AML-193 (cell line): ENCODE results near the gene DDX10.
"Not testable (repeated sequence)": the region's sequence is repeated elsewhere in the genome, so short reads cannot be mapped to it uniquely, and the experiment has no call there.

Experiments used
- DNase-seq, 2 experiments: peaks; one replicate each; lab custom pipeline; 2025; lab: John Stamatoyannopoulos, UW

Gene DDX10

GRCh38 chr11:108774037-108774730, 109.3 kb downstream of the DDX10 start:
- DNase-seq = no peak

DNA sequence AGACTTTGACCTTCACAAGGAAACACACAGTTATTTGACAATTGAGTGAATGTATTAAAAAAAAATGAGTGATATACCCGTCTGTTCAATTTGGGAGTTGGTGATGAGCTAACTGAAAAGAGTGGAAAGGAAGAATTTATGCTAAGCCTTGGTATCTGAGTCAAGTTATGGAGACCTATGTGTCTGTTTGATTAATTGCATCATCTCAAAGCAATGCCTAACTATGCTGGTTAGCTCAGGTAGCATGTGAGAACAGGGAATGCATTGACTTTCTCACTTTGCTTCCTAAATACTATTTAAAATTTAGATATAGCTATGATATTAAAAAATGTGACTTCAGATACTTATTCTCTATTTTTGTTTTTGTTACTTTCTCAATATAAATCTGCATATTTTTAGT, 110.5 kb downstream of the DDX10 start:
- DNase-seq = no peak

DNA sequence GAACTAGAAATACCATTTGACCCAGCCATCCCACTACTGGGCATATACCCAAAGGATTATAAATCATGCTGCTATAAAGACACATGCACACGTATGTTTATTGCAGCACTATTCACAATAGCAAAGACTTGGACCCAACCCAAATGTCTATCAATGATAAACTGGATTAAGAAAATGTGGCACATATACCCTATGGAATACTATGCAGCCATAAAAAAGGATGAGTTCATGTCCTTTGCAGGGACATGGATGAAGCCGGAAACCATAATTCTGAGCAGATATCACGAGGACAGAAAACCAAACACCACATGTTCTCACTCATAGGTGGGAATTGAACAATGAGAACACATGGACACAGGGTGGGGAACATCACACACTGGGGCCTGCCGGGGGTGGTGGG, 114.3 kb downstream of the DDX10 start:
- not testable (repeated sequence) for DNase-seq

DNA sequence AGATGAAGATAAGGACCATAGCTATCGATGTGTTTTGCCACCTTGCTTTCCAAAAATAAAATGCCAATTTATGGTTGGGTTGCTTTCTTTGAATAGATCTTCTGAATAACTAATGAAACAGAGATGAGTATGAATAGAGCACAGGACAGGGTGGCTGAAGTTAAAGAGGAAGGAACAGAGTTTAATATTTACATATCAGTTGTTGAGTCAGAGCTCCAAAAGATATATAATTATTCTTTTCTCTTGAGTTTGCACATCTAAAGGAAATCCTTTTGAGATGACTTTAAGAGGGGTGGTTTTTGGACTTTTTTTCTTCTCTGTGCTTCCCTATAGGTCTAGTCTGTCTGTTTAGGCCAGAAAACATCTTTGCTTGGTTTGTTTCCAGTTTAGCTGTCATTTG, 115.2 kb downstream of the DDX10 start:
- DNase-seq = no peak

DNA sequence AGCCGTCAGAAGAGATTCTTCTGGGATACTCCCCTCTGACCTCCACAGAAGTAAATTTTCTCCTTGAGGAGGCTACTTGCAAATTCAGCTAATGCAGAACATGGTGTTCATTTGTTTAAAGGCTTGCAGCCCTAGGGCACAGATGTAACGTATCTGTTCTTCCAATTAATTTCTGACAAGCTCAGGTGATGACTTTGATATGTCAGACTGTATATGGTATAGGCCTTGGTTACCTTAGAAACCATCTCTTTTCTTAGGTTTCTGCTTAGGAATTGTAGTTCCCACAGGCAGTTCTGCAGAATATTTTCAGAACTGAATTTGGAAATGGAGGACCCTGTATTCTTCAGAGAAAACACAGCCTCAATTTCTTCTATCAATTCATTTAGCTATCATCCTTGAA, 117.1 kb downstream of the DDX10 start:
- DNase-seq = no peak

DNA sequence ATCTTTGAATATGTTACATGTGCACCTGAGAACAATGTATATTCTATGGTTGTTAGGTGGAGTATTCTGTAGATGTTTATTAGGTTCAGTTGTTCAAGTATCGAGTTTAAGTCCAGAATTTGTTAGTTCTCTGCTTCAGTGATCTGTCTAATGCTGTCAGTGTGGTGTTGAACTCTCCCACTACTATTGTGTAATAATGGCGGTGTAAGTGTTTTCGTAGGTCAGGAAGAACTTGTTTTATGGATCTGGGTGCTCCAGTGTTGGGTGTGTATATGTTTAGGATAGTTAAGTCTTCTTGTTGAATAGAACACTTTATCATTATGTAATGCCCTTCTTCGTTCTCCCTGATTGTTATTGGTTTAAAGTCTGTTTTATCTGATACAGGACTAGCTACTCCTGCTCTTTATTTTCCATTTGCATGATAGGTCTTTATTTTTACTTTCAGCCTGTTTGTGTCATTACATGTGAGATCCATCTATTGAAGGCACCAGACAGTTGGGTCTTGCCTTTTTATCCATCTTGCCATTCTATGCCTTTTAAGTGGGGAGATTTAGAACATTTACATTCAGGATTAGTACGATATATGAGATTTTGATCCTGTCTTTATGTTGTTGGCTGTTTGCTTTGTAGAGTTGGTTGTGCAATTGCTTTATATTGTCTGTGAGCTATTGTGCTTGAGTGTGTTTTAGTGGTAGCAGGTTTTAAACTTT, 121.6 kb downstream of the DDX10 start:
- DNase-seq = no peak

GRCh38 chr11:108787105-108787504, 122.2 kb downstream of the DDX10 start:
- no peak for DNase-seq

GRCh38 chr11:108788565-108789199, 123.8 kb downstream of the DDX10 start:
- peak; percentile 16 to 20 for DNase-seq

DNA sequence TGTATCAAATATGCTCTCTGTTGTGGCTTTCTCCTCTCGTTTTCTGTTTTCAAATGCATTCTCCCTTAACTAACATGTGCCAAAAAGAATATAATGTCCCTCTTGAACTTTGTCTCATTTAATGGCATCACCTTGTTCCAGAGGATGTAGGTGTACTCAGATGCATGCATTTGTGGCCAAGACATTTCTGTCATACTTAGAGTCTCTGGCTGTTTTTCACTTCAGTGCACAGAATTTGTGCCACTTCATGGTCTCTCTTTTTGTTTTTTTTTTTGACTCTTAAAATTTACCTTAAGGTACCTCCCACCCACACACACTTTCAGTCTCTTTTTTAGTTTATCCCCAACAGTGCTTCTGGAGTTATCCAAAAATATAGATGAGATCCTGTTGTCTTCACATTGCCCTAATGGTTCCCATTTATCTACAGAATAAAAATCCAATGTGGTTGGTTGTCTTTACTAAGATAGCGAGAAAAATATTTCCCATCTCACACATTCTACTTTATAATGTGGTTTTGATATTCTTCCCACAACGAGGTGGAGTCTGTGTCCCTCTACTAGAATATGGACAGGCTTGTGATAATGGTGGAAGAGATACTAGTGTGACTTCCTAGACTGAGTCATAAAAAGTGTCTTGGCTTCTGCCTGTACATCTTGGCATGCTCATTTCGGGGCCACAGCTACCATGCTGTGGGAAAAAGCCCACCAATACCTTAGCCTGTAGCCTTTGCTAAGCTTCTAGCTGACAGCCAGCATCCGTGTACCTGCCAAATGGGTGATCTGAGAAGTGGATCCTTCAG, 125.8 kb downstream of the DDX10 start:
- DNase-seq = no peak

GRCh38 chr11:108793138-108793537, 128.3 kb downstream of the DDX10 start:
- no peak for DNase-seq

- DNase-seq = no peak
Measured at GRCh38 chr11:108793611-108794010, 128.7 kb downstream of the DDX10 start.

DNA sequence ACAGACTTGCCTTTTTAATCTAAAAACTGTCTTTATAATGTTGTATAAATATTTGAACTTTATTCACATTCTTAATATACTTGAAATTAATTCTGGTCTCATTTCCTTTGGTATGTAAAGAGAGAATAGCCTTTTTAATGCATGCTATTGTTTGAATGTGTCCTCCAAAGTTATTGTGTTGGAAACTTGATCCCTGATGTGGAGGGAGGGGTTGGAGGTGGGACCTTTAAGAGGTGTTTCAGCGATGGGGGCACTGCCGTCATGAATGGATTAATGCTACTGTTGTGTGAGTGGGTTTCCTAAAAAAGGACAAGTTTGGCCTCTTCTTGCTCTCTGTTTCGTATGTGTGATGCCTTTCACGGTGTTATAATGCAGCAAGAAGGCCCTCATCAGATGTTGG, 131.7 kb downstream of the DDX10 start:
- DNase-seq = no peak

DNA sequence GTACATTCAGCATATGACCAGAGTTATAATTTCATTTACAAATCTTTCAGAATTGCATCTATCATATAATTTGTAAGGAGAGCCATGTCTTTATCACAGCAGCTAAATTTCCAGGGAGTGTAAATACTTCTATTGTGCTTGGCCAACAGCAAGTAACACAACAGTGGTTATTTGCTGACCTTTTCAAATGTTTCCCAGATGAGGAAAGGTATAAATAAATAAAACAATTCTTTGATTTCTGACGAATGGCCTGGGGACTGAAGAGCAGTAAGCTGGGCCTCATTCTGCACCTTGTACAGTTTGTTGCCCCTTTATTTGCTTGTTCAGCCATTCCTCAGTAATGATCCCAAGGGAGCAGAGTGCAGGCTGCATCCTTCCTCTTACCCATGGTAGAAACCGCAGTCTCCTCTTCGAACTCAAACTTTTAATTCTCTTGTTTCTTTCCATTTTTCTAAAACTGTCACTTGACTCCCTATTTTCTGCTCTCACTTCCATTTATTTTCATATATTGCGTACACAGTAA, 132.8 kb downstream of the DDX10 start:
- no peak for DNase-seq

GRCh38 chr11:108802492-108802891, 137.6 kb downstream of the DDX10 start:
- DNase-seq = no peak

DNA sequence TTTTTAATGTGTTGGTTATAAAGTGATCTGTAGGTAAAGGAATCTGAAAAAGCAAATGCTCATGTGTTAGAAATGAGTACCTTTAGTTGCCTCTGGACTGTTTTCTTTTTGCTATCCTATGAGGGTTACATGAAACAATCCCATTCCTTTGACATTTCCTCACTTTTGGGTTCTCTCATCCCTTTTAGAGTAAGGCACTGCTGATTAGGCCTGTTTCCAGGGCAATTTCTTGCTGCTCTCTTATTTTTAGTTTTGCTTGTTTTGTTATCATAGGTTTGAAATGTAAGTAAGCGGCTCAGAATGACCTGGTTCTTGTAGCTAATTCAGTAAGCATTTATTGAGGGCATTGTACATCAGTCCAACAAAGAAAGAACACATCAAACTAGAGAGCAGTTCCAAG, 138.9 kb downstream of the DDX10 start:
- DNase-seq = no peak

- DNase-seq = no peak
Measured at GRCh38 chr11:108804511-108804910, 139.6 kb downstream of the DDX10 start.

GRCh38 chr11:108805030-108805429, 140.2 kb downstream of the DDX10 start:
- DNase-seq = no peak

GRCh38 chr11:108807262-108807661, 142.4 kb downstream of the DDX10 start:
- DNase-seq = no peak

DNA sequence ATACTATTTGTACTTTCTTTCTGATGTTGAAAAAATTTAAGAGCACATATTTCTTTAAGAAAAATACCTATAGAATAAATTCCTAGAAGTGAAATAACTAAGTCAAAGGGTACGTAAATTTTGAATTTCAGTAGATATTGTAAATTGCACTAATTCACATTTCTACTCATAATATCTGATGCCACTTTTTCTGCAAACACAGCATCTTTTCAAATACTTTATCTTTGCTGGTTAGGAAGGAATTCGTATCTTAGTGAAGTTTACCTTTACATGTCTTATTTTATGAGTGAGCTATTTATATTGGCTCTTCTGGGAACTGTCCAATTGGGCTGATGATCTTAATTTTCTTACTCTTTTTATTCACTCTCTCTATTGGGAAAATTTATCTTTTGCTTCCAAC, 148.2 kb downstream of the DDX10 start:
- DNase-seq = no peak

GRCh38 chr11:108817976-108818375, 153.1 kb downstream of the DDX10 start:
- no peak for DNase-seq

DNA sequence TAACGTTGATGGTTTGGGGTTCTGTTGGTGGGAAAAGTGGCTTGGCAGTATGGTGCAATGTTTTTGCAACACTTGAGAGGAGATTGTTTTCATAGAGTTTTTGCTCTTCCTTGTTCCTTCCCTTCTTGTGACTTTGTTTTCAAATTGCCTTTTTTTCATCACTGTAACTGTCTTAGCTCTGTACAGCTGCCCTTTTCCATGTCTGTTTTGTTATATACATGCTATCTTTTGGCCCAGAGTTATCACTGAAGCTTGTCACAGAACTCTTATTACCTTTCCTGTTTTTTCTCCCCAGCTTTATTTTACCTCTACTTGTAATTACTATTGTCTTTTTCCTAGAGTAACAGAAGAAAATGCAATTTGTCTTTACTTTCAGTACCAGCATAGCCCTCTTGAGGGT, 154.1 kb downstream of the DDX10 start:
- peak; percentile 16 to 19 for DNase-seq

GRCh38 chr11:108819957-108820356, 155.1 kb downstream of the DDX10 start:
- peak; percentile 38 to 49 for DNase-seq
